NOMO-1 treated with dmso at 0.1 percent for 144 hours (cell line): ENCODE results near the gene SPNS3.

Source experiments
- DNase-seq: peaks from one replicate; lab custom pipeline; 2025; ENCODE audit not compliant: unreplicated experiment; lab: John Stamatoyannopoulos, UW

Gene SPNS3

DNA sequence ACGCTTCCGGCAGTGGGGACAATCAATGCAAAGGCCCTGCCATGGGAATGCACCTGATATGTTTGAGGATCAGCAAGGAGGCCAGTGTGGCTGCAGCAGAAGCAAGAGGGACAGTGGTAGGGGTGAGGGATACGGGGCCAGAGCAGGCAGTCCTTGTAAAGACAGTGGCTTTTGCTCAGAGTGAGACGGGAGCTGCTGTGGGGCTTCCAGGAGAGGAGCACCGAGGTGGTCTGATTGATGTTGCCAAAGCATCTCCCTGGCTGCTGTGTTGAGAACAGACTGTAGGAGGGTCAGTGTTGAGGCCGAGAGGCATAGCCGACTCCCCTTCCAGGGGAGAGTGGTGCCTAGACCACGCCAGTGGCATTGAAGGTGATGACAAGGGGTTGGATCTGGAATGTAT lies 53.6 kb downstream of the SPNS3 start:
- no peak for DNase-seq

GRCh38 chr17:4487820-4488716 lies 54.3 kb downstream of the SPNS3 start:
- no peak for DNase-seq

DNA sequence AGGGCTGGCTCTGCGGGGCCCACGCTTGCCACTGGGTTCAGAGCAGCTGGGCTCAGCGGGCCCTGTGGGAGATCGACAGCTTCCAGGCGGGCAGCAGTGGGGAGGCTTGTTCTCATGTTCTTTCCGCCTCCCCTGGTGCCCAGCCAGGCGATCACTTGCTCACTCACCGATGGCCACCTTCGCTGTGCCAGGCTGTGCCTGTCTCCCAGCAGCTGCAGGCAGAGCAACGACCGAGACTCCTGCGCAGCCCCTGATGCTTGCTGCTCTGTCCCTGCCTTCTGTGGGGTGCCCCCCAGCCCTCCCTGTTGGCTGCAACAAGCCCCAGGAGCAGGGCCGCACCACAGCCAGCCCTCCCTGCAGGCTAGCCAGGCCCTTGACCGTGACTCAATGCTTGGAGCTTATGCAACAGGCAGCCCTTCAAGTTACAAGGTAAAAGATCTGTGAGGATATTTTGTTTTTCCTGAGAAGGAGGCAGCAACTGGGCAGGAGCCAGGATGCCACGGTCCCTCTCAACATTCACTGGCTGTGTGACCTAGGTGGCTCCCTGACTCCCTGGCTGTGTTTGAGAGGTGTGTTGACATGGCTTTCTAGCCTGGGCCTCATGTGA lies 55.4 kb downstream of the SPNS3 start:
- DNase-seq, result no peak

DNA sequence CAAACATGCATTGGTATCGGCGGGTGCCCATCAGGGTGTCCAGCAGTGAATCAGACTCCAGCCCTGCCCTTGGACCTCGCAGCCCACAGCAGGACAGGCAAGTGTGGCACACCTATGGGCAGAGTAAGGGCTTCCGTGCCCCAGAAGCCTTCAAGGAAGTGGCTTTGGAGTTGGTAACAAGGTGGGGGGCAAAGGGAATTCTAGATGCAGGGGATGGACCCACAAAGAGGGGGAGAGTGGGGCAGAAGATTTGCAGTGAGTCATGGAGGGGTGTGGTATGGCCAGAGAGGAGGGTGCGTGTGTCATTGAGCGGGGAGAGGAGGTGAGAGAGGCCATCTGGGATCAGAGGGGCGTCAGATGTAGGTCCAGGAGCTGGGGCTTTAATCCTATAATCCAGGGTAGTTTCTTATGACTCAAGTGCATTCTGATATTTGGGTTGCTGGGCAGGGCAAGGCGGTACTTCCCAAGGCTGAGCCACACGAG lies 56.4 kb downstream of the SPNS3 start:
- no peak for DNase-seq

- no peak for DNase-seq
These were observed 56.9 kb downstream of the SPNS3 start for GRCh38 chr17:4490637-4491061.

GRCh38 chr17:4492721-4493561 lies 59.2 kb downstream of the SPNS3 start:
- DNase-seq, result no peak

DNA sequence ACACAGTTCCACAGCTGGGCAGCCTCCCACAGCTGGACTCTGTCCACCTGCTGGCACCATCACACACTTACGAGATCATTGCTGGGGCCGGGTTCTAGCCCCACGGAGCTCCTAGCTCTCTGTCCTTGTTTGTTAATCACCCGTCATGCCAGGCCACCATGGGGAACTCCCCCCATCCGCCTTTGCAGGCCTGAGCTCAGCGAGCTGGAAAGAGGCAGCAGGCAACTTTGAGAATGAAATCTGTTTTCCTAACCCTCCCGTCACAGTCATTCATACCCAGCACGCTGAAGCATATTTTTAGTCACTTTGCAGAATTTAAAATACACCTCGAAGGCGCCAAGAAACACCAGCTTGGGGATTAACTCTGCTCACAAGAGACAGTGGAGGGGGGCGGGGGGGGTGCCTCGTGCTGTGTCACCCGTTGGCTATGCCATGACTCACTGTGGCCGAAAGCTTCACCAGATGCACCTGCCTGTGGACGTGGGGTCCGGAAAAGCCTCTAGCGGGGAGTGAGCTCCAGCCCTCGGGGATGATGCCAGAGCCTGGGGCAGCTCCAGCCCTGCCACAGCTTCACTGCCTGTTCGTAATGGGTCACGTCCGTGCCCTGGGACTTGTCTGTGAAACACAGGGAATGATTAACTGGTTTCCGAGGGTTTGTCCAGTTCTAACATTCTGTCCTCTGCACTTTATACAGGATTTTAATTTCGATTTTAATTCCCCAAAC lies 63.5 kb downstream of the SPNS3 start:
- DNase-seq, result no peak

GRCh38 chr17:4498461-4499397 lies 65.0 kb downstream of the SPNS3 start, which contains the start of gene SPNS2:
TSS of gene SPNS2 (plus strand) at chr17:4498881. CDS start at chr17:4499048, 167 bp downstream.
- peak; percentile 49 for DNase-seq

GRCh38 chr17:4499431-4500190 lies 65.9 kb downstream of the SPNS3 start:
- peak; percentile 44 for DNase-seq

DNA sequence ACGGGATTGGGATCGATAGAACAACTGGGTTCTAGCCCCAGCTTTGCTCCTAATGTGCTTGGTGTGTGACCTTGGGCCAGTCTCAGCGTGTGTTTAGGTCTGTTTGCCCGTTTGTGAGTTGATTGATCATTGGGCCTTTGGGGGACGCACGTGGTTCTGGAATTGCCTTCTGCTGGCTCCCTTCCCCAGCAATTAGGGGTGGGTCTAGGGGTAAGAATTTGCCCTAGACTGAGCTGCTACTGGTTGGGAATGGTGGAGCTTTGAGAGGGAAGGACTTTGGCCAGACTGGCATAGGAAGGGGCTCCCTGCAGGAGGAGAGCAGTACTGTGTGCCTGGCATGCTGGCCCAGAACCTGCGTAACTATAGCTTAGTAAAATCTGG lies 66.4 kb downstream of the SPNS3 start:
- DNase-seq, result no peak

- DNase-seq, result no peak
These were observed 67.7 kb downstream of the SPNS3 start for GRCh38 chr17:4501295-4501949.

GRCh38 chr17:4502466-4503154 lies 68.9 kb downstream of the SPNS3 start:
- no peak for DNase-seq

- DNase-seq, result no peak
These were observed 69.7 kb downstream of the SPNS3 start for GRCh38 chr17:4503283-4504025.

DNA sequence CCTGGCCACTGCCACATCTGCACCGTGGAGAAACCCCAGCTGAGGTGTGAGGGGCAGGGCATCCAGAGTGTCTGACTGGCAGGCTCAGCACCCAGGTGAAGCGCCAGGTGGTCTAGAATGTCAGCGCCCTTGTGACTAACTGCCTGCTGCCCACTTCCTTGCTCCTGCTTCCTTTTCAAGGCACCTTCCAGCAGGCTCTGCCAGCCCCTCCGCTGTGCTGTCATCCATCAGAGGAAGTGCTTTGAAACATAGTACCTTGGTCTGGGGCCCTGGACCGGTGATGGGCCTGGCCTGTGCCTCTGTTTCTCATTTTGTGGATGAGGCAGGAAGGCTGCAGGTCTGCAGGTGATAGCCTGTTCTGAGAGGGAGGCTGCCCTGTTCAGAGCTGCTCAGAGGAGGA lies 70.4 kb downstream of the SPNS3 start:
- DNase-seq, result no peak

GRCh38 chr17:4505187-4505586 lies 71.4 kb downstream of the SPNS3 start:
- DNase-seq, result no peak

DNA sequence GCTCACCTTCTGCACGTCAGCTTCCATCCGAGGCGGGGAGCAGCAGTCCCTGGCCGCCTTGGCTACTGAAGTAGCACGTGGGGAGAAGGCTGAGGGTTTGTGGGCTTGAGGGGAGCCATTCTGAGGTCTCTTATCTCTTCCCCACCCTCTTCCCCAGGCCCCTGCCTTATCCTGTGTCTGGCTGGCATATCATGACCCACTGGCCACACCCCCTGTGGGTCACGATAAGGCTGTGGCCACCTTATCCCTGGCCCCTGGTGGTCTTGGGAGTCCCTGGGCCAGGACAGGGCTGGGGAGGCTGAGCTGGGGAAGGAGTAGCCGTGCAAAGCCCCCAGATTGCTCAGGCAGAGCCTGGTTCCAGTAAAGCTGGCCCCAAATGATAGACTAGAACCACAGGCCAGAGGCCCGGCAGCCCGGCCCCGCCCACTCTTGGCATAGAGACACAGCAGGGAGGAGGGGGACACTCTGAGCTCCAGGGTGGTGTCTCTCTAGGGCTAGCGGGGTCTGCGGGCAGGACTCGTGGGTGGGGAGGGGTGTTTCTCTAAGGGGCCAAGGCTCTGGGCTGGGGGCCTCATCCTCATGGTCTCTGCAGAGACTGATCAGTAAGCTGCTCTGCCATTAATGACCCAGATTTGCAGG lies 72.6 kb downstream of the SPNS3 start:
- no peak for DNase-seq

DNA sequence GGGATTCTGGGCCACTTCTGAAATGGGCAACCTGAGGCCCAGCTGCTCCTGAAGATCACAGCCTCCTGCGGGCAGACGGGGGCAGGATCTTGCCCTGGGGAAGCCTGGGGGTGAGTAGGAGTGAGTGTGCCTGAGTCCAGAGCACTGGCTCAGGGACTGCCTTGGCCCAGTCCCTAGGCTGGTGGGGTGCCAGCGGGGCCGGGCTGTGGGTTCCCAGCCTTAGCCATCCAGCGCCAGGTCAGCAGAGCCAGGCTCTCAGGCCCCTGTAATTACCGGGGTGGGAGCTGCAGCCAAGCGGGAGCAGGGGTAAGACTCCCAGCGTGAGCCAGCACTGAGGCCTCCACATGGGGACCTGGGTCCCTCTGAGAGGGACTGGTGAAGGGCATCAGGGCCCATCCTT lies 73.2 kb downstream of the SPNS3 start:
- DNase-seq, result no peak
